Fibroblast of mammary gland (primary cell): ENCODE data around the gene C1orf21.

Source experiments
- DNase-seq: peaks from one replicate; pipeline ENCODE4 v3.0.0-alpha.2; 2010; ENCODE audit warnings: low read depth
- H3K4me3 ChIP-seq: 2 replicates; pipeline ENCODE4 v1.5.1; 2011; ENCODE audit warnings: low read depth, mild to moderate bottlenecking, low read length, moderate library complexity; ENCODE audit not compliant: control insufficient read depth
- TF ChIP-seq, protein P1 (sequence below): conservative IDR thresholded peaks from 2 replicates; pipeline ENCODE4 v1.5.1; 2011; ENCODE audit warnings: low read depth, low read length, inconsistent platforms; ENCODE audit not compliant: control insufficient read depth, insufficient read depth

The C1orf21 gene

DNA sequence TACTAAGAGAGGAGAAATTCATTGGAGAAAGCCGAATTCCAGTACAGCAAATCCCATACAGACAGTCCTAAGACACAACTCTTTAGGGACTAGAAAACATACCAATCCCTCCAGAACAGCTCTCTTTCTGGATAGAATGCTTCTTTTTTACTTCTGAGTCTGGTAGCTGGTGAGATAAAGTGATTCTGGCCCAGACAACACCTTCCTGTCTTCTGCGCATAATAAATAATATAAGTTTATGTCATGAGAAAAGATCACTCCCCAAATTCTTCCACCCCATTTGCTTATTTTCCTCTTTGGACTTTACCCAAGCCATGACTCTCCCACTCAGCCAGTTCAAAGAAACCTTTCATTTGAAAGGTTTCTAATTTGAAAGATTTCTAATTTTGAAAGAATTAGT, 269.4 kb downstream of the C1orf21 start:
- no peak for DNase-seq
- TF ChIP-seq, protein P1, sequence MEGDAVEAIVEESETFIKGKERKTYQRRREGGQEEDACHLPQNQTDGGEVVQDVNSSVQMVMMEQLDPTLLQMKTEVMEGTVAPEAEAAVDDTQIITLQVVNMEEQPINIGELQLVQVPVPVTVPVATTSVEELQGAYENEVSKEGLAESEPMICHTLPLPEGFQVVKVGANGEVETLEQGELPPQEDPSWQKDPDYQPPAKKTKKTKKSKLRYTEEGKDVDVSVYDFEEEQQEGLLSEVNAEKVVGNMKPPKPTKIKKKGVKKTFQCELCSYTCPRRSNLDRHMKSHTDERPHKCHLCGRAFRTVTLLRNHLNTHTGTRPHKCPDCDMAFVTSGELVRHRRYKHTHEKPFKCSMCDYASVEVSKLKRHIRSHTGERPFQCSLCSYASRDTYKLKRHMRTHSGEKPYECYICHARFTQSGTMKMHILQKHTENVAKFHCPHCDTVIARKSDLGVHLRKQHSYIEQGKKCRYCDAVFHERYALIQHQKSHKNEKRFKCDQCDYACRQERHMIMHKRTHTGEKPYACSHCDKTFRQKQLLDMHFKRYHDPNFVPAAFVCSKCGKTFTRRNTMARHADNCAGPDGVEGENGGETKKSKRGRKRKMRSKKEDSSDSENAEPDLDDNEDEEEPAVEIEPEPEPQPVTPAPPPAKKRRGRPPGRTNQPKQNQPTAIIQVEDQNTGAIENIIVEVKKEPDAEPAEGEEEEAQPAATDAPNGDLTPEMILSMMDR: no peak
- no peak overlapping the region for H3K4me3 ChIP-seq

DNA sequence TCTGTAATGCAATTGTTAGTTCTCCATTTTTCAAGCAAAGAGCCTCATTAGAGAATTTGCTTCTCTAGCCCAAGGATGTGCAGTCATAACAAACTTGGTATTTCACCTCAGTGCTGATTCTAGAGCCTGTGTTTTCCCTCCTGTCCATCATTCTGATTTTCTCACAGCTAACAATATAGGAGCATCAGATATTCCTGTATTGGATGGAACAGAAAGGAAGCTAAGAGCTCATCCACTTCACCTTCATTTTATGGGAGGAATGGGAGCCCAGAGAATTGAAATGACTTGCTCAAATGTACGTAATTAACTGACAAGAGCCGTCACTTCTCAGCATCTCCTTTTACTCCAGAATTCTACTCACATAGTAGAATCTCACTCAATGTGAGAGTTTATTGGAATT, 271.2 kb downstream of the C1orf21 start:
- TF ChIP-seq, protein P1: no peak
- DNase-seq: no peak
- no peak overlapping the region for H3K4me3 ChIP-seq

DNA sequence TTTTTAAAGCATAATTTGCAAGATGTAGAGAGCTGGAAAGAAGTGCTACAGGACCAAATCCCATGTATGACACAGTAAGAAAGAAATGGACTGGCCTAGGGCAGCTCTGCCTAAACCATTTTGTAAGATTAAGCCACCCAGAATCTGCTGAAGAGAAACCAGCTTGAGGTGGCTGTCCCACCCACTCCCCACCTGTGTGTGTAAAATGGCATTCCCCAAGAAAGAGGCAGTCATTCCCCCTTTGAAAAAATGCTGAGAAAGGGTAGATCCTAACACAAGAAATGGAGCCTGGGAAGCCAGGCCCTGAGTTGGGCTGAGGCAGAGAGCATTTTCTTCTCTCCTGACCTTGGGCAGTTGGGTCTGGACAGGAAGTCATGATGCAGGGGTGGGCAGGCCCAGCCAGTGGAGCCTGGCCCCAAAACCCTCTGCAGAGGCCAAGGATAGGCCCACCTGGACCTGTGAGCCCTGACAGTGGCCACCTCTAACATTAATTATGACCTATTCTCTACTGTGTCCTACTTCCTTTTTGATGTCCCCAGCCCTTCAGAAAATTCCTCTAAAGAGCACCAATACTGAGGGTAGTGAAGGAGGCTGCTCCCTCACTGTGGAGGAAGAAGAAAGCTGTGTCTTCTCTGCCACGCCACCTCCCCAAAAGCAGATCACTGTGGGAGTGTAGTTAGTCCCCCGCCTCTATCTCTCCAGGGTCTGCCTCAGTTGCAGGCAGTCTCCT, 273.8 kb downstream of the C1orf21 start:
- TF ChIP-seq, protein P1: no peak
- DNase-seq: no peak
- H3K4me3 ChIP-seq: no peak overlapping the region

DNA sequence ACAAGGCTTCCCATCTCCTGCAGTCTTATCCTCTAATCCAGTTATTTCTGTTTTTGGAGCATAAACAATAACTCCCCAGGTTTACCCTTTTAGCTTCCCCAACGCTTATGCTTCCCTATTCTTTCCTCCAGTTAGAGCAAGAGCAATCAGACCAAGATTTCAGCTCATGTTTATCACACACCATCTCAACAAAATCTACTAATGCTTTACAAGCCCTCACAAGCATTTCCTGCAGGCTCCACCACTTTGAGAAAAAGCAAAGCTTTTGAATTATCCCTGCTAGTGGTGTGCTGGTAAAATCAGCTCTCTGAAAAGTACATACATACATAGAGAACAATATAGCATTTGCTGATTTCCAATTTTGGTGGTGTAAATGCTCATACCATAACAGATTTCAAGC, 275.0 kb downstream of the C1orf21 start:
- no peak overlapping the region for H3K4me3 ChIP-seq
- TF ChIP-seq, protein P1: no peak
- DNase-seq: no peak

DNA sequence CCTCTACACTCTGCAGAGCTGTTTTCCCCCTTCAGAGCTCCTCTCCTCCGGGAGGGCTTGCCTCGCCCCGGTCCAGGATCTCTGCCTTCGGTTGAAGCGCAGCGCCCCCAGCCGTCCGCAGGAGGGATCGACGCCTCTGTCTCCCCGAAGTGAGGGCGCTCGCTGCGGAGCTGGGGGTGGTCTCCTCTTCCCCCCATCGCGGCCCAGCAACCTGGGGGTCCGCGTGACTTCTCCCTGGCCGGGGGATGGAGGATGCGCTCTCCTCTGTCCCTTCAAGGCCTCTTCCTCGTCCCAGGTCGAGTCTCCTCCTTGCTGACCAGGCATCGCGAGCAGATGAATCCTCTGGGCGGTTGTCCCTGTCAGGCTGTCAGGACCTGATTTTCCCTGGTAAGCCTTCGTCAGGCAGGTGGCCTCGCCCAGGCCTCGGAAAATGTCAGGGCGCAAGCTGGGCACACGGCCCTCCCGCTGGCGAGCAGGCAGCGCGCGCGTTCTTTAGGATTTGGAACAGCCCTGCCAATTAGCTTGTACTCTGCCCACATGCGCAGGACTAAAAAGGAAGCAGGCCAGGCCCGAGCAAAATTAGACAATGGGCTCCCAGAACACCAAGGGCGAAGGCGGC, 277.3 kb downstream of the C1orf21 start:
- TF ChIP-seq, protein P1: peak; percentile 80
- peak overlapping the region; percentile 34 for H3K4me3 ChIP-seq
- peak; percentile 64 for DNase-seq

DNA sequence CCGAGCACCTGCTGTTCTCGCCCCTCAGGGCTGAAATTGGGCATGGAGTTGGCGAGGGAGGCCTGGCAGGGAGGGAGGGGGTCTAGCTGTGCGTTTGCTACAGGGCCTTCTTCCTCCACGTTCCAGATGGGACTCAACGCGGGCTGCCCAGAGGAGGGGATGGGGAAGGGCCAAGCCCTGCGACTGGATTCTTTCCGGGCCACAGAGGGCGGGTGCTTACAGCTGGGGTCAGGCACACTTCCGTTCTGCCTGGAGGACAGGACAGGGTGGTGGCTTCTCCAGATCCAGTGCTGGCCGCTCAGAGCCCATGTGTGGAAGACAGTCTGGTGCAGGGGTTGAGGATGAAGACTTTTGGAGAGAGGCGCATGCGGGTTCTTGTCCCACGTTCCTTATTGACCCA, 277.8 kb downstream of the C1orf21 start:
- TF ChIP-seq, protein P1: no peak
- DNase-seq: no peak
- no peak overlapping the region for H3K4me3 ChIP-seq
